Endothelial cell of umbilical vein (primary cell): Measurements from ENCODE around the gene OPA1.

Source experiments
- EZH2 ChIP-seq: IDR thresholded peaks from 2 replicates; pipeline ENCODE4 v1.6.1; 2012; ENCODE audit warnings: borderline replicate concordance, low read depth, mild to moderate bottlenecking, moderate library complexity, low read length, inconsistent platforms; ENCODE audit not compliant: severe bottlenecking
- FOS ChIP-seq: IDR thresholded peaks from 2 replicates; pipeline ENCODE4 v1.6.1; 2011; ENCODE audit warnings: mild to moderate bottlenecking, low read length, moderate library complexity, borderline replicate concordance; ENCODE audit not compliant: insufficient read depth
- JUN ChIP-seq: IDR thresholded peaks from 2 replicates; pipeline ENCODE4 v1.6.1; 2011; ENCODE audit warnings: borderline replicate concordance, low read depth; ENCODE audit not compliant: insufficient read length, insufficient read depth
- MYC ChIP-seq: IDR thresholded peaks from one replicate; pipeline ENCODE4 v1.6.1; 2011; ENCODE audit warnings: mild to moderate bottlenecking, low read depth, low read length
- POLR2A ChIP-seq: IDR thresholded peaks from 2 replicates; pipeline ENCODE4 v1.6.1; 2012; ENCODE audit warnings: low read depth, mild to moderate bottlenecking, control low read depth, low read length
- POLR2AphosphoS5 ChIP-seq: IDR thresholded peaks from 2 replicates; pipeline ENCODE4 v1.6.1; 2012; ENCODE audit warnings: low read depth, mild to moderate bottlenecking, control low read depth, low read length, moderate library complexity; ENCODE audit not compliant: insufficient read depth
- TF ChIP-seq, protein P1 (sequence below), 2 donors: IDR thresholded peaks; 1 replicate in 1 of 2; 2 replicates in 1 of 2; pipeline ENCODE4 v1.5.1; 2011; ENCODE audit warnings: low read length in 2 of 2, mild to moderate bottlenecking in 2 of 2, moderate library complexity in 2 of 2, control low read depth in 1 of 2, inconsistent platforms in 1 of 2, low read depth in 1 of 2; ENCODE audit not compliant: insufficient read depth in 1 of 2; ENCODE audit errors: extremely low read depth in 1 of 2
- TF ChIP-seq, protein P2 (sequence below): IDR thresholded peaks from 2 replicates; pipeline ENCODE4 v1.6.1; 2011; ENCODE audit not compliant: insufficient read depth, insufficient read length

DNA sequence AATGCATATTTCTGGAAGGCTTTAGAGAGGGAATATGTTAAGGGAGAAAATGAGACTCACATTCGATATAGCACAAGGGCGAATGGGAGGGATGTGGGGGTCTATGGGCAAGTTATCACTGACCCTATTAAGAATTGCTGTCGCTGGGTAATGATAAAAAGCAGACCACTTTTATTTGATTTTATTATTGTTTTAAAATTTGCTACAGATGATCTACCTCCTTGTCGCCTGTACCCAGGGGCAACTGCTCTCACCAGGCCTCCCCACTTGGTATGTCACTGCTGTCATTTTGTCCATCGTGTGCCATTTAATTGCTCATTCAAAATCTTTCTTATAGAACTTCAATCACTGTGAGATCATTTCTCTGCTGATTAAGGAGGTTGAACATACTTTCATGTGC is 153.8 kb downstream of the OPA1 start:
- TF ChIP-seq, protein P1, sequence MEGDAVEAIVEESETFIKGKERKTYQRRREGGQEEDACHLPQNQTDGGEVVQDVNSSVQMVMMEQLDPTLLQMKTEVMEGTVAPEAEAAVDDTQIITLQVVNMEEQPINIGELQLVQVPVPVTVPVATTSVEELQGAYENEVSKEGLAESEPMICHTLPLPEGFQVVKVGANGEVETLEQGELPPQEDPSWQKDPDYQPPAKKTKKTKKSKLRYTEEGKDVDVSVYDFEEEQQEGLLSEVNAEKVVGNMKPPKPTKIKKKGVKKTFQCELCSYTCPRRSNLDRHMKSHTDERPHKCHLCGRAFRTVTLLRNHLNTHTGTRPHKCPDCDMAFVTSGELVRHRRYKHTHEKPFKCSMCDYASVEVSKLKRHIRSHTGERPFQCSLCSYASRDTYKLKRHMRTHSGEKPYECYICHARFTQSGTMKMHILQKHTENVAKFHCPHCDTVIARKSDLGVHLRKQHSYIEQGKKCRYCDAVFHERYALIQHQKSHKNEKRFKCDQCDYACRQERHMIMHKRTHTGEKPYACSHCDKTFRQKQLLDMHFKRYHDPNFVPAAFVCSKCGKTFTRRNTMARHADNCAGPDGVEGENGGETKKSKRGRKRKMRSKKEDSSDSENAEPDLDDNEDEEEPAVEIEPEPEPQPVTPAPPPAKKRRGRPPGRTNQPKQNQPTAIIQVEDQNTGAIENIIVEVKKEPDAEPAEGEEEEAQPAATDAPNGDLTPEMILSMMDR (IDR thresholded peaks at IDR 0.05; ENCODE audit: extremely low read depth in 1 of 2, insufficient read depth in 1 of 2, low read depth in 1 of 2, low read length in 2 of 2), result no peak
- TF ChIP-seq EZH2 (no peak), POLR2AphosphoS5 (no peak), POLR2A (no peak), FOS (no peak), MYC (no peak), JUN (no peak)
- TF ChIP-seq, protein P2, sequence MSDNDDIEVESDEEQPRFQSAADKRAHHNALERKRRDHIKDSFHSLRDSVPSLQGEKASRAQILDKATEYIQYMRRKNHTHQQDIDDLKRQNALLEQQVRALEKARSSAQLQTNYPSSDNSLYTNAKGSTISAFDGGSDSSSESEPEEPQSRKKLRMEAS, result no peak
